SK-N-SH (cell line): ENCODE measurements around the gene PDE6A. TPM values are rescaled to one million over a fixed set of nuclear protein-coding genes. Genes with fewer than 3 reads are reported as not detected.

Experiments
- CTCF ChIA-PET: fragments of 300-600, 350-600 bp; formaldehyde crosslinking; extraction: SDS; loops from one replicate; lab custom pipeline; 2021; lab: Yijun Ruan, JAX
- POLR2A ChIA-PET: fragments of 350-600 bp; sonication (Branson Sonifier 250); formaldehyde crosslinking; extraction: SDS; loops from one replicate; lab custom pipeline; 2020; ENCODE audit warnings: antibody characterized with exemption, inconsistent platforms; lab: Yijun Ruan, JAX
- DNase-seq: peaks from one replicate; pipeline ENCODE4 v3.0.0; 2012
- H2AFZ ChIP-seq: fragments of 200-600 bp; sonication (generic); 2 replicates; pipeline ENCODE4 v1.8.1; 2016; ENCODE audit warnings: antibody characterized with exemption, mild to moderate bottlenecking, low read depth
- H3F3A ChIP-seq: fragments of 200-600 bp; sonication (generic); replicated peaks from 2 replicates; pipeline ENCODE3; 2016; ENCODE audit warnings: antibody characterized with exemption, mild to moderate bottlenecking; ENCODE audit not compliant: insufficient read depth
- H3K27ac ChIP-seq, 2 experiments: fragments of 200-500 bp in 1 of 2; fragments of 200-600 bp in 1 of 2; sonication (Bioruptor generic) in 1 of 2; sonication (generic), shearing (Covaris generic) in 1 of 2; 2 replicates each; pipeline versions ENCODE4 v1.5.1 to v1.6.1; 2014 to 2016; ENCODE audit warnings: low read depth in 2 of 2, inconsistent platforms in 1 of 2, low read length in 1 of 2, mild to moderate bottlenecking in 1 of 2, mixed read lengths in 1 of 2
- H3K27me3 ChIP-seq: fragments of 200-600 bp; sonication (generic), shearing (Covaris generic); 2 replicates; pipeline ENCODE4 v1.6.1; 2016; ENCODE audit warnings: mixed run types; ENCODE audit not compliant: insufficient read depth
- H3K36me3 ChIP-seq, 2 experiments: fragments of 200-500 bp in 1 of 2; fragments of 200-600 bp in 1 of 2; sonication (Bioruptor generic) in 1 of 2; sonication (generic) in 1 of 2; replicated peaks in 1 of 2; 2 replicates each; pipeline versions ENCODE3 to v1.5.1; 2014 to 2016; ENCODE audit warnings: low read length in 1 of 2, mild to moderate bottlenecking in 1 of 2; ENCODE audit not compliant: insufficient read depth in 2 of 2, control insufficient read depth in 1 of 2
- H3K4me1 ChIP-seq, 2 experiments: fragments of 200-500 bp in 1 of 2; fragments of 200-600 bp in 1 of 2; sonication (Bioruptor generic) in 1 of 2; sonication (generic), shearing (Covaris generic) in 1 of 2; 2 replicates each; pipeline versions ENCODE4 v1.5.1 to v1.6.1; 2014 to 2016; ENCODE audit warnings: low read depth in 1 of 2, low read length in 1 of 2, mixed run types in 1 of 2; ENCODE audit not compliant: insufficient read depth in 2 of 2, control insufficient read depth in 1 of 2
- H3K4me2 ChIP-seq: fragments of 200-600 bp; sonication (generic), shearing (Covaris generic); 2 replicates; pipeline ENCODE4 v1.6.1; 2017; ENCODE audit warnings: mixed run types
- H3K4me3 ChIP-seq, 2 experiments: fragments of 200-500 bp in 1 of 2; fragments of 200-600 bp in 1 of 2; sonication (Bioruptor generic) in 1 of 2; sonication (generic), shearing (Covaris generic) in 1 of 2; 2 replicates each; pipeline versions ENCODE4 v1.5.1 to v1.8.1; 2014 to 2016; ENCODE audit warnings: low read depth in 2 of 2, inconsistent platforms in 1 of 2, low read length in 1 of 2, mild to moderate bottlenecking in 1 of 2, mixed read lengths in 1 of 2, moderate library complexity in 1 of 2
- H3K79me2 ChIP-seq: fragments of 200-600 bp; sonication (generic); 2 replicates; pipeline ENCODE4 v1.8.1; 2017; ENCODE audit warnings: mild to moderate bottlenecking; ENCODE audit not compliant: insufficient read depth
- H3K9ac ChIP-seq: fragments of 200-600 bp; sonication (generic); 2 replicates; pipeline ENCODE4 v1.6.1; 2017; ENCODE audit warnings: mixed run types
- H3K9me2 ChIP-seq: fragments of 200-600 bp; sonication (generic); 2 replicates; pipeline ENCODE4 v1.6.1; 2017; ENCODE audit warnings: mixed run types
- H3K9me3 ChIP-seq: fragments of 200-600 bp; sonication (generic); 2 replicates; pipeline ENCODE4 v1.6.1; 2017; ENCODE audit warnings: mixed run types, mild to moderate bottlenecking, moderate library complexity
- H4K20me1 ChIP-seq: fragments of 200-600 bp; sonication (generic); 2 replicates; pipeline ENCODE4 v1.6.1; 2017; ENCODE audit warnings: mild to moderate bottlenecking, mixed run types; ENCODE audit not compliant: insufficient read depth
- CHD2 ChIP-seq: fragments of 150-350 bp; IDR thresholded peaks from 2 replicates; pipeline ENCODE4 v1.6.1; 2018; ENCODE audit warnings: low read length; ENCODE audit not compliant: partially characterized antibody
- FOXM1 ChIP-seq: IDR thresholded peaks from 2 replicates; pipeline ENCODE4 v1.4.0; 2012; ENCODE audit warnings: low read depth, mild to moderate bottlenecking
- MEF2A ChIP-seq: IDR thresholded peaks from 2 replicates; pipeline ENCODE4 v1.4.0; 2012; ENCODE audit warnings: low read depth, borderline replicate concordance
- POLR2AphosphoS5 ChIP-seq: IDR thresholded peaks from 2 replicates; pipeline ENCODE4 v1.6.1; 2012; ENCODE audit warnings: low read depth, low read length
- RCOR1 ChIP-seq: fragments of 150-350 bp; IDR thresholded peaks from 2 replicates; pipeline ENCODE4 v1.6.1; 2017; ENCODE audit warnings: antibody characterized with exemption, low read length
- RFX5 ChIP-seq: IDR thresholded peaks from 2 replicates; pipeline ENCODE4 v1.6.1; 2012; ENCODE audit warnings: mild to moderate bottlenecking, improper control_type of control experiment, low read length
- SMC3 ChIP-seq: IDR thresholded peaks from 2 replicates; pipeline ENCODE4 v1.6.1; 2012; ENCODE audit warnings: low read depth, low read length, improper control_type of control experiment
- TAF1 ChIP-seq: IDR thresholded peaks from 2 replicates; pipeline ENCODE4 v1.6.1; 2012; ENCODE audit warnings: low read depth, mild to moderate bottlenecking, low read length, moderate library complexity, borderline replicate concordance
- TEAD4 ChIP-seq: IDR thresholded peaks from 2 replicates; pipeline ENCODE4 v1.4.0; 2012; ENCODE audit warnings: mild to moderate bottlenecking, borderline replicate concordance; ENCODE audit not compliant: insufficient read depth
- WGBS: methylation state at CpG from one replicate; pipeline ENCODE4 v1.1.6; 2017; ENCODE audit warnings: low lambda C conversion rate; 5-methylcytosine and 5-hydroxymethylcytosine counted together
- polyA plus RNA-seq, 3 experiments: library from polyadenylated mRNA; depleted of rRNA; stranded (reverse); fragments of >200 nt; gene quantifications; 2 replicates each; pipeline ENCODE4 v1.2.3, GENCODE V29; 2012
- TF ChIP-seq, protein P1 (sequence below): fragments of 200-600 bp; sonication (generic); IDR thresholded peaks from 2 replicates; pipeline ENCODE4 v1.6.1; 2017; ENCODE audit warnings: antibody characterized with exemption, mild to moderate bottlenecking, moderate library complexity
- TF ChIP-seq, protein P2 (sequence below): fragments of 150-350 bp; IDR thresholded peaks from 2 replicates; pipeline ENCODE4 v1.6.1; 2016; ENCODE audit warnings: mild to moderate bottlenecking, low read depth, low read length
- TF ChIP-seq, protein P3 (sequence below): IDR thresholded peaks from 2 replicates; pipeline ENCODE4 v1.6.1; 2012; ENCODE audit warnings: mild to moderate bottlenecking, low read depth, low read length, moderate library complexity
- TF ChIP-seq, protein P4 (sequence below): fragments of 150-350 bp; IDR thresholded peaks from 2 replicates; pipeline ENCODE4 v1.6.1; 2017; ENCODE audit warnings: antibody characterized with exemption, low read length, low read depth, borderline replicate concordance

Gene PDE6A
- polyA plus RNA-seq, 1 of the 3 experiments (the other 2 are of a cell fraction): 0.05 TPM

DNA sequence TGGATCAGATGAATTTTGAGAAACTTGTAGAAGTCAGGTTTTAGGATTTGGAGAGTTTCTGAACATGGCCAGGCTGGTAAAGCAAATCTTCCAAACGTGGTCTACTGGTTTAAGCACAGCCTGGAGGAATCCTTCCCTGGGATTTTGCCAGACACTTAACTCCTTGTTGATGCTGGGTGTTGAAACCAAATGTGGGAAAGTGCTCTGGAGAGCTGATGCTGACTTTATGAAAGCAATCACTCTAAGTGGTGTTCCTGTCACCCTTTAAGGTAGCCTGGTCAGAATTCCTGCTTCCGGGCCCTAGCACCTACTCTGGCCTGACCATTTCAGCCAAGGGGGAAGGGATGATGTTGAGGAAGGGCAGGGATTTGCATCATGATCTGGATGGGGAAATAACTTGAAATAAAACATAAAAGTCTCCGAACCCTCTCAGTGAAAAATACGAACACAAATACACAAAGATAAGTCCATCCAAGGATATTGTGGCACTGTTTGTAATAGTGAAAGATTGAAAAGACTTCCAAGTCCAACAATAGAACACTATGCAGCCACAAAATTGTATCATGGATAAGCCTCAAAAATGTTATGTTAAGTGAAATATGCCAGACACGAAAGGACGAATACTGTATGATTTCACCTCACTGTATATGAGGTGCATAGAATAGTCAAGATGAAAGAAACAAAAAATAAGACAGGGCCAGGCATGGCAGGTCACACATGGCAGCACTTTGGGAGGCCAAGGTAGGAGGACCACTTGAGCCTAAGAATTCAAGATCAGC is 57.7 kb downstream of the PDE6A start (continued):
- TF ChIP-seq, protein P1, sequence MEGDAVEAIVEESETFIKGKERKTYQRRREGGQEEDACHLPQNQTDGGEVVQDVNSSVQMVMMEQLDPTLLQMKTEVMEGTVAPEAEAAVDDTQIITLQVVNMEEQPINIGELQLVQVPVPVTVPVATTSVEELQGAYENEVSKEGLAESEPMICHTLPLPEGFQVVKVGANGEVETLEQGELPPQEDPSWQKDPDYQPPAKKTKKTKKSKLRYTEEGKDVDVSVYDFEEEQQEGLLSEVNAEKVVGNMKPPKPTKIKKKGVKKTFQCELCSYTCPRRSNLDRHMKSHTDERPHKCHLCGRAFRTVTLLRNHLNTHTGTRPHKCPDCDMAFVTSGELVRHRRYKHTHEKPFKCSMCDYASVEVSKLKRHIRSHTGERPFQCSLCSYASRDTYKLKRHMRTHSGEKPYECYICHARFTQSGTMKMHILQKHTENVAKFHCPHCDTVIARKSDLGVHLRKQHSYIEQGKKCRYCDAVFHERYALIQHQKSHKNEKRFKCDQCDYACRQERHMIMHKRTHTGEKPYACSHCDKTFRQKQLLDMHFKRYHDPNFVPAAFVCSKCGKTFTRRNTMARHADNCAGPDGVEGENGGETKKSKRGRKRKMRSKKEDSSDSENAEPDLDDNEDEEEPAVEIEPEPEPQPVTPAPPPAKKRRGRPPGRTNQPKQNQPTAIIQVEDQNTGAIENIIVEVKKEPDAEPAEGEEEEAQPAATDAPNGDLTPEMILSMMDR: no peak
- TF ChIP-seq, protein P2, sequence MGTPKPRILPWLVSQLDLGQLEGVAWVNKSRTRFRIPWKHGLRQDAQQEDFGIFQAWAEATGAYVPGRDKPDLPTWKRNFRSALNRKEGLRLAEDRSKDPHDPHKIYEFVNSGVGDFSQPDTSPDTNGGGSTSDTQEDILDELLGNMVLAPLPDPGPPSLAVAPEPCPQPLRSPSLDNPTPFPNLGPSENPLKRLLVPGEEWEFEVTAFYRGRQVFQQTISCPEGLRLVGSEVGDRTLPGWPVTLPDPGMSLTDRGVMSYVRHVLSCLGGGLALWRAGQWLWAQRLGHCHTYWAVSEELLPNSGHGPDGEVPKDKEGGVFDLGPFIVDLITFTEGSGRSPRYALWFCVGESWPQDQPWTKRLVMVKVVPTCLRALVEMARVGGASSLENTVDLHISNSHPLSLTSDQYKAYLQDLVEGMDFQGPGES: no peak
- TF ChIP-seq SMC3: no peak

DNA sequence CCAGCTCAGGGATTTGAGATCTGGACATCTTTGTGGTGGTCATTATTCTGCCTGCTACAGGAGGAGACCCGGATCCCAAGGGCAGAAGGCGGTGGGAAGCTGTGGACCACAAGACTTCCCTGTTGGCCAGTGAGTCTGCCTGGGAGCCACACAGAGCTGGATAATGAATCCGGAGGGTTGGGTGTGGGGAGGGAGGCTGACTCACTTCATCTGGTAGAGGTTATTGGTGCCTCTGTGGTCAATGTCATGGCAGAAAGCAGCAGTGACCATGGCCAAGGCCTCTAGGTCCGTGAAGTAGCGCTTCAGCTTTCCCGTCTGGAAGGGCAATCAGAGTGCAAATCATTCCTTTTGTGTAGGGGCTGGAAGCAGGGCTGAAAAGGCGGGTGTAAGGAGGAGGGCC is 58.5 kb downstream of the PDE6A start:
- H3K27me3 ChIP-seq: no peaks in the 10 kb centered on the region
- no peak overlapping the region for H3K27ac ChIP-seq
- POLR2A ChIA-PET: no interaction called here
- no peak overlapping the region for H3K4me2 ChIP-seq
- H3K9ac ChIP-seq: no peak overlapping the region
- H3K9me2 ChIP-seq: no peaks in the 10 kb centered on the region
- no peaks in the 10 kb centered on the region for H3K9me3 ChIP-seq
- peaks cover 8% of the 10 kb centered on the region for H3F3A ChIP-seq
- no peaks in the 10 kb centered on the region for H4K20me1 ChIP-seq
- H3K36me3 ChIP-seq: no peaks in the 10 kb centered on the region
- whole genome bisulfite sequencing: 84% methylated on average over 5 of the region's 7 CpGs
- CTCF ChIA-PET: interaction anchor here (1.0 to 2.1 kb wide), 5 partner anchors 13 to 105 kb away, joined by 3 to 9 read pairs (median 3); no protein-coding TSS in a partner anchor
- H3K79me2 ChIP-seq: no peaks in the 10 kb centered on the region
- no peak overlapping the region for H3K4me3 ChIP-seq
- peaks cover 4 to 6% of the 10 kb centered on the region in 2 experiments; a peak in 2 of 4 replicates for H3K4me1 ChIP-seq
- no peak overlapping the region for H2AFZ ChIP-seq
- no peak for DNase-seq
- TF ChIP-seq RCOR1 (no peak), SMC3 (no peak), TAF1 (no peak), RFX5 (no peak), CHD2 (no peak), TEAD4 (no peak), FOXM1 (no peak), MEF2A (no peak), POLR2AphosphoS5 (no peak)
- TF ChIP-seq, protein P3, sequence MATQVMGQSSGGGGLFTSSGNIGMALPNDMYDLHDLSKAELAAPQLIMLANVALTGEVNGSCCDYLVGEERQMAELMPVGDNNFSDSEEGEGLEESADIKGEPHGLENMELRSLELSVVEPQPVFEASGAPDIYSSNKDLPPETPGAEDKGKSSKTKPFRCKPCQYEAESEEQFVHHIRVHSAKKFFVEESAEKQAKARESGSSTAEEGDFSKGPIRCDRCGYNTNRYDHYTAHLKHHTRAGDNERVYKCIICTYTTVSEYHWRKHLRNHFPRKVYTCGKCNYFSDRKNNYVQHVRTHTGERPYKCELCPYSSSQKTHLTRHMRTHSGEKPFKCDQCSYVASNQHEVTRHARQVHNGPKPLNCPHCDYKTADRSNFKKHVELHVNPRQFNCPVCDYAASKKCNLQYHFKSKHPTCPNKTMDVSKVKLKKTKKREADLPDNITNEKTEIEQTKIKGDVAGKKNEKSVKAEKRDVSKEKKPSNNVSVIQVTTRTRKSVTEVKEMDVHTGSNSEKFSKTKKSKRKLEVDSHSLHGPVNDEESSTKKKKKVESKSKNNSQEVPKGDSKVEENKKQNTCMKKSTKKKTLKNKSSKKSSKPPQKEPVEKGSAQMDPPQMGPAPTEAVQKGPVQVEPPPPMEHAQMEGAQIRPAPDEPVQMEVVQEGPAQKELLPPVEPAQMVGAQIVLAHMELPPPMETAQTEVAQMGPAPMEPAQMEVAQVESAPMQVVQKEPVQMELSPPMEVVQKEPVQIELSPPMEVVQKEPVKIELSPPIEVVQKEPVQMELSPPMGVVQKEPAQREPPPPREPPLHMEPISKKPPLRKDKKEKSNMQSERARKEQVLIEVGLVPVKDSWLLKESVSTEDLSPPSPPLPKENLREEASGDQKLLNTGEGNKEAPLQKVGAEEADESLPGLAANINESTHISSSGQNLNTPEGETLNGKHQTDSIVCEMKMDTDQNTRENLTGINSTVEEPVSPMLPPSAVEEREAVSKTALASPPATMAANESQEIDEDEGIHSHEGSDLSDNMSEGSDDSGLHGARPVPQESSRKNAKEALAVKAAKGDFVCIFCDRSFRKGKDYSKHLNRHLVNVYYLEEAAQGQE: no peak
- TF ChIP-seq, protein P4, sequence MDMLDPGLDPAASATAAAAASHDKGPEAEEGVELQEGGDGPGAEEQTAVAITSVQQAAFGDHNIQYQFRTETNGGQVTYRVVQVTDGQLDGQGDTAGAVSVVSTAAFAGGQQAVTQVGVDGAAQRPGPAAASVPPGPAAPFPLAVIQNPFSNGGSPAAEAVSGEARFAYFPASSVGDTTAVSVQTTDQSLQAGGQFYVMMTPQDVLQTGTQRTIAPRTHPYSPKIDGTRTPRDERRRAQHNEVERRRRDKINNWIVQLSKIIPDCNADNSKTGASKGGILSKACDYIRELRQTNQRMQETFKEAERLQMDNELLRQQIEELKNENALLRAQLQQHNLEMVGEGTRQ: no peak
